ENCODE data around the gene HEPN1.

HEPN1 gene

GRCh38 chr11:124886476-124886875 is 32.6 kb upstream of the HEPN1 start:
- no peak for DNase-seq

GRCh38 chr11:124886978-124887666 is 31.9 kb upstream of the HEPN1 start:
- DNase-seq = no peak

- no peak for DNase-seq
Observed at GRCh38 chr11:124887667-124888013, 31.4 kb upstream of the HEPN1 start.

- no peak for DNase-seq
Observed at GRCh38 chr11:124889191-124890091, 29.6 kb upstream of the HEPN1 start.

- no peak for DNase-seq
Observed at GRCh38 chr11:124890151-124890550, 28.9 kb upstream of the HEPN1 start.

GRCh38 chr11:124890683-124891372 is 28.2 kb upstream of the HEPN1 start:
- no peak for DNase-seq

- no peak for DNase-seq
Observed at GRCh38 chr11:124891373-124891861, 27.6 kb upstream of the HEPN1 start.

- DNase-seq = no peak
Observed at GRCh38 chr11:124892146-124892545, 26.9 kb upstream of the HEPN1 start.

GRCh38 chr11:124892750-124893454 is 26.1 kb upstream of the HEPN1 start:
- DNase-seq = no peak

- DNase-seq = no peak
Observed at GRCh38 chr11:124893781-124894401, 25.2 kb upstream of the HEPN1 start.

- no peak for DNase-seq
Observed at GRCh38 chr11:124894606-124895430, 24.2 kb upstream of the HEPN1 start.

GRCh38 chr11:124895471-124895971 is 23.5 kb upstream of the HEPN1 start:
- DNase-seq = no peak

GRCh38 chr11:124896071-124896750 is 22.8 kb upstream of the HEPN1 start:
- no peak for DNase-seq

- DNase-seq = no peak
Observed at GRCh38 chr11:124896821-124897391, 22.1 kb upstream of the HEPN1 start.

- no peak for DNase-seq
Observed at GRCh38 chr11:124897674-124898262, 21.3 kb upstream of the HEPN1 start, which contains the start of gene ROBO4. Gene ROBO4, minus strand, starts transcription at chr11:124897865. Its CDS starts 70 bp downstream, at chr11:124897795.

- DNase-seq = no peak
Observed at GRCh38 chr11:124898263-124898680, 20.8 kb upstream of the HEPN1 start.

GRCh38 chr11:124898711-124899110 is 20.3 kb upstream of the HEPN1 start:
- DNase-seq = no peak

GRCh38 chr11:124899383-124900145 is 19.5 kb upstream of the HEPN1 start:
- no peak for DNase-seq

- DNase-seq = no peak
Observed at GRCh38 chr11:124900464-124900863, 18.6 kb upstream of the HEPN1 start.
